Kidney (tissue), 22 donors: ENCODE measurements around the gene EMC9. TPM values are rescaled to one million over a fixed set of nuclear protein-coding genes. Genes with fewer than 3 reads are reported as not detected.
A peak's percentile ranks its signal among the peaks of the same experiment; 100 is the strongest.

Experiments
- DNase-seq, 5 donors: peaks; one replicate each; pipeline ENCODE4 v3.0.0-alpha.2; 2013 to 2020
- FAIRE-seq: peaks from 2 replicates; lab custom pipeline; 2012; peaks lifted over from hg19 to GRCh38; lab: Jason Lieb, UNC
- H3K27ac ChIP-seq, 2 donors: one replicate each; pipeline ENCODE4 v1.7.0; 2013; ENCODE audit warnings: low read depth in 2 of 2, low read length in 2 of 2, inconsistent platforms in 1 of 2
- H3K27me3 ChIP-seq: one replicate; pipeline ENCODE4 v1.7.1; 2013; ENCODE audit warnings: low read length, inconsistent platforms; ENCODE audit not compliant: control insufficient read depth, insufficient read depth
- H3K36me3 ChIP-seq, 3 donors: one replicate each; pipeline versions ENCODE4 v1.7.0 to v1.7.1; 2013; ENCODE audit warnings: low read length in 3 of 3, control low read depth in 1 of 3, inconsistent platforms in 1 of 3; ENCODE audit not compliant: insufficient read depth in 3 of 3, control insufficient read depth in 2 of 3
- H3K4me1 ChIP-seq, 3 donors: one replicate each; pipeline versions ENCODE4 v1.7.0 to v1.7.1; 2013; ENCODE audit warnings: low read length in 3 of 3, inconsistent platforms in 1 of 3, low read depth in 1 of 3; ENCODE audit not compliant: control insufficient read depth in 2 of 3, insufficient read depth in 2 of 3
- H3K4me3 ChIP-seq, 3 donors: one replicate each; pipeline versions ENCODE4 v1.7.0 to v1.8.1; 2013; ENCODE audit warnings: low read length in 3 of 3, control low read depth in 1 of 3, inconsistent platforms in 1 of 3
- H3K9ac ChIP-seq, 3 donors: one replicate each; pipeline versions ENCODE4 v1.7.0 to v1.7.1; 2013; ENCODE audit warnings: low read length in 3 of 3, control low read depth in 1 of 3, inconsistent platforms in 1 of 3
- H3K9me3 ChIP-seq, 3 donors: one replicate each; pipeline versions ENCODE4 v1.7.0 to v1.7.1; 2013; ENCODE audit warnings: low read length in 3 of 3, control low read depth in 1 of 3, inconsistent platforms in 1 of 3; ENCODE audit not compliant: control insufficient read depth in 2 of 3, insufficient read depth in 1 of 3
- CTCF ChIP-seq: IDR thresholded peaks from 3 replicates; pipeline ENCODE4 v1.5.1; 2012; ENCODE audit warnings: mild to moderate bottlenecking, moderate library complexity, borderline replicate concordance; ENCODE audit not compliant: insufficient read depth; ENCODE audit errors: extremely low read depth
- intact Hi-C: fragments of 100-400 bp; cut with DNase I; formaldehyde crosslinking; loops from one replicate; pipeline ENCODE4 v1.11.1; 2022
- long read RNA-seq, 10 donors: library from polyadenylated mRNA in 1 of 10; unstranded in 1 of 10; transcript quantifications; one replicate each; pipeline ENCODE4 v2.0.0 and lab custom pipeline, GENCODE V29; 2021 to 2026
- polyA plus RNA-seq: library from polyadenylated mRNA; stranded (reverse); fragments of 350-450 nt; fragmentation: Illumina TruSeq; extraction: RNeasy Lipid Tissue Mini Kit (QIAGEN cat#74804); gene quantifications from one replicate; pipeline ENCODE4 v1.2.3, GENCODE V29; 2014; ENCODE audit warnings: low read depth, low replicate concordance; ENCODE audit not compliant: insufficient read depth
- total RNA-seq: library from RNA; stranded (reverse); fragmentation: NEBNext Ultra II Directional; extraction: Animal tissue kit (Norgen Biotek cat#: 25700); gene quantifications from one replicate; pipeline ENCODE4 v1.2.1, GENCODE V29; 2021
- donor health status: control.
- donor health status: control.
- donor health status: control.
- donor health status: control.
- donor health status: control.
- donor health status: DM: yes; HTN: yes; CAD: no.
- donor health status: Normal renal cell carcinoma (clear cell type).

Gene EMC9
- total RNA-seq (22.1 TPM), polyA plus RNA-seq (62.5 TPM)
- long read RNA-seq, donor 1, transcript EMC9-201 (6 exons, 835 nt): minor isoform, 5 of 17 reads
- long read RNA-seq, donor 1, transcript EMC9-203 (1 exons, 565 nt): major isoform, 10 of 17 reads
- long read RNA-seq, donor 1, partial matches to known transcripts: 0 of 17 reads
- long read RNA-seq, donor 1, other reads (novel, unspliced or antisense): 0 of 17 reads
- long read RNA-seq, donor 2, transcript EMC9-203 (1 exons, 565 nt): major isoform, 19 of 423 reads
- long read RNA-seq, donor 2, partial matches to known transcripts: 209 of 423 reads
- long read RNA-seq, donor 2, other reads (novel, unspliced or antisense): 189 of 423 reads
- long read RNA-seq, donor 3, transcript EMC9-203 (1 exons, 565 nt): major isoform, 10 of 36 reads
- long read RNA-seq, donor 3, transcript EMC9-201 (6 exons, 835 nt): minor isoform, 7 of 36 reads
- long read RNA-seq, donor 3, transcript EMC9-202 (5 exons, 953 nt): minor isoform, 6 of 36 reads
- long read RNA-seq, donor 3, partial matches to known transcripts: 12 of 36 reads
- long read RNA-seq, donor 3, other reads (novel, unspliced or antisense): 0 of 36 reads
- long read RNA-seq, donor 4, partial matches to known transcripts: 5 of 17 reads
- long read RNA-seq, donor 4, other reads (novel, unspliced or antisense): 0 of 17 reads
- long read RNA-seq, donor 5, transcript EMC9-203 (1 exons, 565 nt): major isoform, 7 of 7 reads
- long read RNA-seq, donor 5, partial matches to known transcripts: 0 of 7 reads
- long read RNA-seq, donor 5, other reads (novel, unspliced or antisense): 0 of 7 reads
- long read RNA-seq, donor 6, transcript EMC9-202 (5 exons, 953 nt): major isoform, 5 of 11 reads
- long read RNA-seq, donor 6, partial matches to known transcripts: 0 of 11 reads
- long read RNA-seq, donor 6, other reads (novel, unspliced or antisense): 0 of 11 reads
- long read RNA-seq, donor 7, partial matches to known transcripts: 2 of 17 reads
- long read RNA-seq, donor 7, other reads (novel, unspliced or antisense): 7 of 17 reads
- long read RNA-seq, donor 8, partial matches to known transcripts: 5 of 10 reads
- long read RNA-seq, donor 8, other reads (novel, unspliced or antisense): 0 of 10 reads
- long read RNA-seq, donor 9, partial matches to known transcripts: 0 of 8 reads
- long read RNA-seq, donor 9, other reads (novel, unspliced or antisense): 0 of 8 reads
- long read RNA-seq, donor 10, transcript EMC9-201 (6 exons, 835 nt): major isoform, 6 of 698 reads
- long read RNA-seq, donor 10, partial matches to known transcripts: 449 of 698 reads
- long read RNA-seq, donor 10, other reads (novel, unspliced or antisense): 236 of 698 reads

- H3K27me3 ChIP-seq: no peaks in the 10 kb centered on the region
- H3K9ac ChIP-seq: peak within 1 kb of the TSS; percentile 82 to 96 (median 85)
- FAIRE-seq (peak; percentile 76), DNase-seq (peak; percentile 100)
- intact Hi-C loops: no loop called here
- peak within 1 kb of the TSS; percentile 92 to 97 (median 92) for H3K4me3 ChIP-seq
- no peaks in the 10 kb centered on the region for H3K9me3 ChIP-seq
- H3K36me3 ChIP-seq: peaks cover 0 to 23% (median 14%) of the 10 kb centered on the region in 3 donors
- peak within 1 kb of the TSS; percentile 95 for H3K27ac ChIP-seq
- TF ChIP-seq CTCF: peak; percentile 37
- H3K4me1 ChIP-seq: peaks cover 2 to 47% (median 21%) of the 10 kb centered on the region in 3 donors
These were observed at the start of gene EMC9 for GRCh38 chr14:24141097-24141880. TSS of gene EMC9 (minus strand) at chr14:24141591. CDS start at chr14:24141304, 287 bp downstream.

GRCh38 chr14:24190416-24190815, 49.0 kb upstream of the EMC9 start:
- intact Hi-C loops: no loop called here
- Histone ChIP-seq H3K36me3 (peaks cover 0 to 34% (median 13%) of the 10 kb centered on the region in 3 donors), H3K9ac (no peak overlapping the region), H3K9me3 (no peaks in the 10 kb centered on the region), H3K4me3 (no peak overlapping the region), H3K4me1 (peaks cover 0 to 15% (median 12%) of the 10 kb centered on the region in 3 donors), H3K27me3 (no peaks in the 10 kb centered on the region), H3K27ac (no peak overlapping the region)
- TF ChIP-seq CTCF: no peak
- DNase-seq (no peak), FAIRE-seq (no peak)

GRCh38 chr14:24189460-24189859, 48.1 kb upstream of the EMC9 start:
- DNase-seq (no peak), FAIRE-seq (no peak)
- intact Hi-C loops: no loop called here
- Histone ChIP-seq H3K9ac (peak overlapping the region in 1 of 3 donors; percentile 60), H3K27me3 (no peaks in the 10 kb centered on the region), H3K4me3 (peak overlapping the region in 1 of 3 donors; percentile 64), H3K9me3 (no peaks in the 10 kb centered on the region), H3K36me3 (peaks cover 0 to 39% (median 19%) of the 10 kb centered on the region in 3 donors), H3K27ac (no peak overlapping the region), H3K4me1 (peaks cover 0 to 11% (median 9%) of the 10 kb centered on the region in 3 donors)
- no peak for TF ChIP-seq CTCF
